H9 (cell line): ENCODE measurements around the gene DMXL2. TPM values are rescaled to one million over a fixed set of nuclear protein-coding genes. Genes with fewer than 3 reads are reported as not detected.

ENCODE experiments used
- DNase-seq: peaks from one replicate; pipeline ENCODE4 v3.0.0-alpha.2; 2017
- H2AFZ ChIP-seq: one replicate; pipeline ENCODE4 v1.6.1; 2013; ENCODE audit warnings: mild to moderate bottlenecking, low read length, control low read depth, moderate library complexity
- H2AK5ac ChIP-seq: 2 replicates; pipeline ENCODE4 v1.6.1; 2013; ENCODE audit warnings: low read length, control low read depth, mixed read lengths; ENCODE audit not compliant: insufficient read length
- H2BK120ac ChIP-seq: one replicate; pipeline ENCODE4 v1.6.1; 2013; ENCODE audit warnings: low read depth, mild to moderate bottlenecking, low read length, control low read depth, inconsistent platforms; ENCODE audit not compliant: poor library complexity, severe bottlenecking
- H2BK12ac ChIP-seq: 2 replicates; pipeline ENCODE4 v1.6.1; 2013; ENCODE audit warnings: low read length, control low read depth, mixed read lengths, low read depth; ENCODE audit not compliant: insufficient read length
- H2BK15ac ChIP-seq: 2 replicates; pipeline ENCODE4 v1.6.1; 2013; ENCODE audit warnings: low read depth, low read length, control low read depth
- H2BK20ac ChIP-seq: one replicate; pipeline ENCODE4 v1.6.1; 2013; ENCODE audit warnings: low read depth, mild to moderate bottlenecking, low read length, control low read depth, inconsistent platforms; ENCODE audit not compliant: poor library complexity, severe bottlenecking
- H2BK5ac ChIP-seq: 2 replicates; pipeline ENCODE4 v1.6.1; 2013; ENCODE audit warnings: low read length, control low read depth, mixed read lengths; ENCODE audit not compliant: insufficient read length
- H3K14ac ChIP-seq: 2 replicates; pipeline ENCODE4 v1.6.1; 2013; ENCODE audit warnings: low read length, control low read depth; ENCODE audit not compliant: insufficient read depth
- H3K18ac ChIP-seq: 2 replicates; pipeline ENCODE4 v1.6.1; 2013; ENCODE audit warnings: low read depth, mild to moderate bottlenecking, mixed read lengths, low read length, control low read depth; ENCODE audit not compliant: insufficient read length
- H3K23ac ChIP-seq: 2 replicates; pipeline ENCODE4 v1.6.1; 2013; ENCODE audit warnings: low read length, control low read depth, mixed read lengths, low read depth; ENCODE audit not compliant: insufficient read length
- H3K23me2 ChIP-seq: 2 replicates; pipeline ENCODE4 v1.6.1; 2013; ENCODE audit warnings: low read depth, mild to moderate bottlenecking, mixed read lengths, low read length, control low read depth; ENCODE audit not compliant: insufficient read length, poor library complexity, severe bottlenecking
- H3K27ac ChIP-seq: 2 replicates; pipeline ENCODE4 v1.5.1; 2013; ENCODE audit warnings: low read length, control low read depth, mixed read lengths, low read depth; ENCODE audit not compliant: insufficient read length
- H3K27me3 ChIP-seq: 2 replicates; pipeline ENCODE4 v1.6.1; 2013; ENCODE audit warnings: low read length, control low read depth, inconsistent platforms; ENCODE audit not compliant: insufficient read depth
- H3K4ac ChIP-seq: 2 replicates; pipeline ENCODE4 v1.6.1; 2013; ENCODE audit warnings: low read depth, mild to moderate bottlenecking, control low read depth, inconsistent platforms, low read length, moderate library complexity
- H3K4me1 ChIP-seq: 2 replicates; pipeline ENCODE4 v1.6.1; 2013; ENCODE audit warnings: low read length, control low read depth, inconsistent platforms; ENCODE audit not compliant: insufficient read depth
- H3K4me2 ChIP-seq: 2 replicates; pipeline ENCODE4 v1.6.1; 2013; ENCODE audit warnings: low read length, control low read depth, mixed read lengths; ENCODE audit not compliant: insufficient read length, insufficient read depth
- H3K56ac ChIP-seq: 2 replicates; pipeline ENCODE4 v1.6.1; 2013; ENCODE audit warnings: low read depth, mild to moderate bottlenecking, mixed read lengths, low read length, control low read depth; ENCODE audit not compliant: insufficient read length
- H3K79me1 ChIP-seq: 2 replicates; pipeline ENCODE4 v1.6.1; 2013; ENCODE audit warnings: low read depth, mild to moderate bottlenecking, moderate library complexity, low read length, control low read depth, inconsistent platforms; ENCODE audit not compliant: insufficient read depth, poor library complexity, severe bottlenecking
- H3K79me2 ChIP-seq: 2 replicates; pipeline ENCODE4 v1.6.1; 2013; ENCODE audit warnings: low read length, control low read depth, inconsistent platforms; ENCODE audit not compliant: insufficient read depth
- H3K9ac ChIP-seq: 2 replicates; pipeline ENCODE4 v1.6.1; 2013; ENCODE audit warnings: low read length, control low read depth, mixed read lengths; ENCODE audit not compliant: insufficient read length; ENCODE audit errors: extremely low read depth
- H3K9me3 ChIP-seq: one replicate; pipeline ENCODE4 v1.6.1; 2013; ENCODE audit warnings: low read depth, low read length, inconsistent platforms; ENCODE audit not compliant: control insufficient read depth
- H3T11ph ChIP-seq: one replicate; pipeline ENCODE4 v1.6.1; 2013; ENCODE audit warnings: mild to moderate bottlenecking, low read length, control low read depth, inconsistent platforms
- H4K20me1 ChIP-seq: one replicate; pipeline ENCODE4 v1.6.1; 2013; ENCODE audit not compliant: control insufficient read depth, insufficient read length, insufficient read depth
- H4K5ac ChIP-seq: 2 replicates; pipeline ENCODE4 v1.6.1; 2013; ENCODE audit warnings: low read depth, mild to moderate bottlenecking, mixed read lengths, low read length, control low read depth; ENCODE audit not compliant: insufficient read length
- H4K8ac ChIP-seq: replicated peaks from 2 replicates; pipeline ENCODE4 v1.6.1; 2013; ENCODE audit warnings: low read length, control low read depth, mixed read lengths, low read depth; ENCODE audit not compliant: insufficient read length
- H4K91ac ChIP-seq: 2 replicates; pipeline ENCODE4 v1.6.1; 2013; ENCODE audit warnings: low read depth, mild to moderate bottlenecking, moderate library complexity, mixed read lengths, low read length, control low read depth; ENCODE audit not compliant: insufficient read length
- H3K27ac Mint-ChIP-seq, 3 experiments: 2 replicates in 2 of 3; 3 replicates in 1 of 3; pipeline ENCODE4 v1.8.0; 2020 to 2021; ENCODE audit warnings: mixed read lengths in 3 of 3, mild to moderate bottlenecking in 1 of 3, moderate library complexity in 1 of 3
- H3K27me3 Mint-ChIP-seq: 2 replicates; pipeline ENCODE4 v1.8.0; 2021; ENCODE audit warnings: low read depth, mild to moderate bottlenecking, moderate library complexity, mixed read lengths
- H3K36me3 Mint-ChIP-seq, 3 experiments: 2 replicates in 2 of 3; 3 replicates in 1 of 3; pipeline ENCODE4 v1.8.0; 2020 to 2021; ENCODE audit warnings: low read depth in 3 of 3, mixed read lengths in 3 of 3; ENCODE audit not compliant: insufficient read depth in 1 of 3
- H3K4me1 Mint-ChIP-seq, 2 experiments: 2 replicates each; pipeline ENCODE4 v1.8.0; 2020; ENCODE audit warnings: mixed read lengths in 2 of 2
- H3K4me3 Mint-ChIP-seq, 2 experiments: 2 replicates in 1 of 2; 3 replicates in 1 of 2; pipeline ENCODE4 v1.8.0; 2020 to 2021; ENCODE audit warnings: mild to moderate bottlenecking in 2 of 2, mixed read lengths in 2 of 2, moderate library complexity in 1 of 2
- H3K9me3 Mint-ChIP-seq, 2 experiments: 2 replicates in 1 of 2; 3 replicates in 1 of 2; pipeline ENCODE4 v1.8.0; 2020; ENCODE audit warnings: mild to moderate bottlenecking in 2 of 2, mixed read lengths in 2 of 2, moderate library complexity in 1 of 2
- WGBS: extraction: QIAGEN DNeasy Blood & Tissue Kit; methylation state at CpG from one replicate; pipeline ENCODE4 v1.1.7; 2013; ENCODE audit warnings: missing lambda C conversion rate, low lambda C conversion rate, mixed read lengths; ENCODE audit not compliant: insufficient read length; ENCODE audit errors: extremely low coverage; 5-methylcytosine and 5-hydroxymethylcytosine counted together
- total RNA-seq: library from RNA; stranded (reverse); gene quantifications from 2 replicates; pipeline ENCODE4 v1.2.1, GENCODE V29; 2021
- TF ChIP-seq, protein P1 (sequence below): fragments of 200-600 bp; sonication (generic); conservative IDR thresholded peaks from 3 replicates; pipeline ENCODE4 v1.8.0; 2021; ENCODE audit warnings: antibody characterized with exemption, mild to moderate bottlenecking

Gene DMXL2
- total RNA-seq, 1 experiment from 2014 or later, result 13.9 TPM

DNA sequence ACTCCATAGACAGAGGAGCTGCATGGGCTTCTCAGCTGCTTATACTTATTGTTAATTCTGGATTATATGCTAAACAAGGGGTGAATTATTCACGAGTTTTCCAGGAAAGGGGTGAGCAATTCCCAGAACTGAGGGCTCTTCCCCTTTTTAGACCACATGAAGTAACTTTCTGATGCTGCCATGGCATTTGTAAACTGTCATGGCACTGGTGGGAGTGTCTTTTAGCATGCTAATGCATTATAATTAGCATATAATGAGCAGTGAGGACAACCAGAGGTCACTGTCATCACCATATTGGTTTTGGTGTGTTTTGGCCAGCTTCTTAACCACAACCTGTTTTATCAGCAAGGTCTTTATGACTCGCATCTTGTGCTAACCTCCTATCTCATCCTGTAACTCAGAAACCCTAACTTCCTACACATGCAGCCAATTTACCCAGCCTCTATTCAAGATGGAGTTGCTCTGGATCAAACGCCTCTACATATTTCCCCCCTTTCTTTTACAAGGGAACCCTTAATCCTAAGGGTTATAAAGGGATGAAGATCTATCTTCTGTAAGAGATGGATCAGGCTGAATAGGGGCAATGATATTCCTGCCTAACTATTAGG, 12.1 kb upstream of the DMXL2 start:
- Histone ChIP-seq H3K4me1 (no peaks in the 10 kb centered on the region), H3K9ac (no peak overlapping the region), H4K5ac (no peak overlapping the region), H2AFZ (no peak overlapping the region), H2BK12ac (no peak overlapping the region), H2BK120ac (no peak overlapping the region), H4K20me1 (no peaks in the 10 kb centered on the region), H3K14ac (no peak overlapping the region), H3K23me2 (no peaks in the 10 kb centered on the region), H2AK5ac (no peak overlapping the region), H2BK5ac (no peak overlapping the region), H3K79me2 (no peaks in the 10 kb centered on the region), H3K9me3 (no peaks in the 10 kb centered on the region), H3K18ac (no peak overlapping the region), H3T11ph (no peak overlapping the region), H3K4ac (no peak overlapping the region), H3K4me2 (no peak overlapping the region), H3K79me1 (no peaks in the 10 kb centered on the region), H3K27ac (no peak overlapping the region), H4K8ac (no peak overlapping the region), H2BK15ac (no peak overlapping the region), H2BK20ac (no peak overlapping the region), H3K27me3 (no peaks in the 10 kb centered on the region), H3K23ac (no peak overlapping the region), H3K56ac (no peak overlapping the region), H4K91ac (no peak overlapping the region)
- H3K4me3 Mint-ChIP-seq, result no peak overlapping the region
- no peaks in the 10 kb centered on the region for H3K9me3 Mint-ChIP-seq
- peaks cover 54% of the 10 kb centered on the region for H3K27me3 Mint-ChIP-seq
- no peaks in the 10 kb centered on the region for H3K36me3 Mint-ChIP-seq
- no CpG with 5 or more reads among the region's 3 CpGs for WGBS
- DNase-seq, result no peak
- no peak overlapping the region for H3K27ac Mint-ChIP-seq
- H3K4me1 Mint-ChIP-seq, result no peaks in the 10 kb centered on the region
- TF ChIP-seq, protein P1, sequence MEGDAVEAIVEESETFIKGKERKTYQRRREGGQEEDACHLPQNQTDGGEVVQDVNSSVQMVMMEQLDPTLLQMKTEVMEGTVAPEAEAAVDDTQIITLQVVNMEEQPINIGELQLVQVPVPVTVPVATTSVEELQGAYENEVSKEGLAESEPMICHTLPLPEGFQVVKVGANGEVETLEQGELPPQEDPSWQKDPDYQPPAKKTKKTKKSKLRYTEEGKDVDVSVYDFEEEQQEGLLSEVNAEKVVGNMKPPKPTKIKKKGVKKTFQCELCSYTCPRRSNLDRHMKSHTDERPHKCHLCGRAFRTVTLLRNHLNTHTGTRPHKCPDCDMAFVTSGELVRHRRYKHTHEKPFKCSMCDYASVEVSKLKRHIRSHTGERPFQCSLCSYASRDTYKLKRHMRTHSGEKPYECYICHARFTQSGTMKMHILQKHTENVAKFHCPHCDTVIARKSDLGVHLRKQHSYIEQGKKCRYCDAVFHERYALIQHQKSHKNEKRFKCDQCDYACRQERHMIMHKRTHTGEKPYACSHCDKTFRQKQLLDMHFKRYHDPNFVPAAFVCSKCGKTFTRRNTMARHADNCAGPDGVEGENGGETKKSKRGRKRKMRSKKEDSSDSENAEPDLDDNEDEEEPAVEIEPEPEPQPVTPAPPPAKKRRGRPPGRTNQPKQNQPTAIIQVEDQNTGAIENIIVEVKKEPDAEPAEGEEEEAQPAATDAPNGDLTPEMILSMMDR, result no peak
